Endothelial cell of umbilical vein (primary cell): Measurements from ENCODE around the gene PTRH1. TPM values are rescaled to one million over a fixed set of nuclear protein-coding genes. Genes with fewer than 3 reads are reported as not detected.

Experiments used
- BruUV-seq: library from RNA; stranded (reverse); fragments of 400-500 nt; replicated peaks from 2 replicates; lab custom pipeline; 2021; lab: Mats Ljungman, UMichigan
- CTCF ChIA-PET: fragments of 300-600, 350-600 bp; sonication (Branson Sonifier 250); formaldehyde crosslinking; loops from one replicate; lab custom pipeline; 2021; ENCODE audit warnings: antibody characterized with exemption, inconsistent platforms; lab: Charles Lee
- POLR2A ChIA-PET: fragments of 300-600, 350-600 bp; sonication (Branson Sonifier 250); formaldehyde crosslinking; loops from one replicate; lab custom pipeline; 2021; ENCODE audit warnings: antibody characterized with exemption, inconsistent platforms; lab: Charles Lee
- DNase-seq: peaks from one replicate; pipeline ENCODE4 v3.0.0-alpha.2; 2011; ENCODE audit warnings: low read depth, low spot score
- FAIRE-seq: peaks from 2 replicates; lab custom pipeline; 2011; peaks lifted over from hg19 to GRCh38; lab: Jason Lieb, UNC
- H2AFZ ChIP-seq: 2 replicates; pipeline ENCODE4 v1.6.0; 2012; ENCODE audit warnings: low read depth, low read length, control low read depth, inconsistent platforms
- H3K27ac ChIP-seq: 2 replicates; pipeline ENCODE4 v1.5.1; 2011; ENCODE audit warnings: low read depth, mild to moderate bottlenecking, control low read depth, low read length, moderate library complexity; ENCODE audit not compliant: insufficient read depth
- H3K27me3 ChIP-seq, 2 experiments: 2 replicates each; pipeline versions ENCODE4 v1.6.0 to v1.6.1; 2011; ENCODE audit warnings: low read length in 2 of 2, mixed read lengths in 1 of 2; ENCODE audit not compliant: control insufficient read depth in 2 of 2, insufficient read depth in 2 of 2
- H3K36me3 ChIP-seq, 2 experiments: 2 replicates in 1 of 2; 3 replicates in 1 of 2; pipeline ENCODE4 v1.5.1; 2011; ENCODE audit warnings: low read length in 2 of 2, mild to moderate bottlenecking in 1 of 2, moderate library complexity in 1 of 2; ENCODE audit not compliant: control insufficient read depth in 2 of 2, insufficient read depth in 2 of 2; ENCODE audit errors: extremely low read depth in 1 of 2
- H3K4me1 ChIP-seq: 3 replicates; pipeline ENCODE4 v1.5.1; 2011; ENCODE audit warnings: mild to moderate bottlenecking, low read length; ENCODE audit not compliant: control insufficient read depth, insufficient read depth; ENCODE audit errors: extremely low read depth
- H3K4me2 ChIP-seq: 2 replicates; pipeline ENCODE4 v1.6.1; 2011; ENCODE audit warnings: low read length, control low read depth, mixed read lengths; ENCODE audit not compliant: insufficient read depth
- H3K4me3 ChIP-seq, 3 experiments: fragments of 200-600 bp in 1 of 3; sonication (generic), shearing (Covaris generic) in 1 of 3; replicated peaks in 1 of 3; 2 replicates each; pipeline ENCODE4 v1.5.1; 2011 to 2016; ENCODE audit warnings: control low read depth in 3 of 3, low read length in 3 of 3, mild to moderate bottlenecking in 2 of 3, inconsistent platforms in 1 of 3, low read depth in 1 of 3, moderate library complexity in 1 of 3; ENCODE audit not compliant: insufficient read depth in 1 of 3
- H3K79me2 ChIP-seq: 2 replicates; pipeline ENCODE4 v1.6.0; 2012; ENCODE audit warnings: low read length, inconsistent platforms; ENCODE audit not compliant: control insufficient read depth, insufficient read depth
- H3K9ac ChIP-seq: replicated peaks from 2 replicates; pipeline ENCODE3; 2011; ENCODE audit warnings: low read length, control low read depth; ENCODE audit not compliant: insufficient read depth; ENCODE audit errors: extremely low read depth
- H3K9me1 ChIP-seq: replicated peaks from 3 replicates; pipeline ENCODE4 v1.6.0; 2011; ENCODE audit warnings: mild to moderate bottlenecking, low read length; ENCODE audit not compliant: control insufficient read depth, insufficient read depth; ENCODE audit errors: extremely low read depth
- H3K9me3 ChIP-seq: replicated peaks from 2 replicates; pipeline ENCODE4 v1.5.1; 2012; ENCODE audit warnings: low read length, inconsistent platforms; ENCODE audit not compliant: control insufficient read depth, insufficient read depth
- H4K20me1 ChIP-seq: replicated peaks from 2 replicates; pipeline ENCODE3; 2011; ENCODE audit warnings: mild to moderate bottlenecking, low read length; ENCODE audit not compliant: control insufficient read depth, insufficient read depth; ENCODE audit errors: extremely low read depth
- EZH2 ChIP-seq: IDR thresholded peaks from 2 replicates; pipeline ENCODE4 v1.6.1; 2012; ENCODE audit warnings: borderline replicate concordance, low read depth, mild to moderate bottlenecking, moderate library complexity, low read length, inconsistent platforms; ENCODE audit not compliant: severe bottlenecking
- FOS ChIP-seq: IDR thresholded peaks from 2 replicates; pipeline ENCODE4 v1.6.1; 2011; ENCODE audit warnings: mild to moderate bottlenecking, low read length, moderate library complexity, borderline replicate concordance; ENCODE audit not compliant: insufficient read depth
- GATA2 ChIP-seq: IDR thresholded peaks from 2 replicates; pipeline ENCODE4 v1.7.0; 2011; ENCODE audit warnings: low read depth, mild to moderate bottlenecking, moderate library complexity, mixed read lengths, low read length; ENCODE audit not compliant: insufficient read length, insufficient read depth
- JUN ChIP-seq: IDR thresholded peaks from 2 replicates; pipeline ENCODE4 v1.6.1; 2011; ENCODE audit warnings: borderline replicate concordance, low read depth; ENCODE audit not compliant: insufficient read length, insufficient read depth
- MYC ChIP-seq: IDR thresholded peaks from one replicate; pipeline ENCODE4 v1.6.1; 2011; ENCODE audit warnings: mild to moderate bottlenecking, low read depth, low read length
- POLR2A ChIP-seq: IDR thresholded peaks from 2 replicates; pipeline ENCODE4 v1.6.1; 2012; ENCODE audit warnings: low read depth, mild to moderate bottlenecking, control low read depth, low read length
- POLR2AphosphoS5 ChIP-seq: IDR thresholded peaks from 2 replicates; pipeline ENCODE4 v1.6.1; 2012; ENCODE audit warnings: low read depth, mild to moderate bottlenecking, control low read depth, low read length, moderate library complexity; ENCODE audit not compliant: insufficient read depth
- dilution Hi-C: fragments of 300-500 bp; cut with MboI; formaldehyde crosslinking; loops from one replicate; pipeline ENCODE4 v1.15.0; 2019; ENCODE audit warnings: low sequenced_read_pairs; ENCODE audit not compliant: extremely low pct_ligation_motif_present
- intact Hi-C: fragments of 100-400 bp; cut with micrococcal nuclease; formaldehyde crosslinking; loops from one replicate; pipeline ENCODE4 v1.10.0; 2022
- polyA plus RNA-seq, 4 experiments: library from polyadenylated mRNA; depleted of rRNA in 3 of 4; stranded (reverse) in 3 of 4; unstranded in 1 of 4; fragments of >200 nt; gene quantifications; 2 replicates each; pipeline versions ENCODE4 v1.2.1 to v1.2.3, GENCODE V29; 2011 to 2012; ENCODE audit warnings: missing spikeins in 1 of 4
- total RNA-seq: library from RNA; stranded (reverse); gene quantifications from 2 replicates; pipeline ENCODE4 v1.2.3, GENCODE V29; 2021
- TF ChIP-seq, protein P1 (sequence below), 2 donors: IDR thresholded peaks; 1 replicate in 1 of 2; 2 replicates in 1 of 2; pipeline ENCODE4 v1.5.1; 2011; ENCODE audit warnings: low read length in 2 of 2, mild to moderate bottlenecking in 2 of 2, moderate library complexity in 2 of 2, control low read depth in 1 of 2, inconsistent platforms in 1 of 2, low read depth in 1 of 2; ENCODE audit not compliant: insufficient read depth in 1 of 2; ENCODE audit errors: extremely low read depth in 1 of 2
- TF ChIP-seq, protein P2 (sequence below): IDR thresholded peaks from 2 replicates; pipeline ENCODE4 v1.6.1; 2011; ENCODE audit not compliant: insufficient read depth, insufficient read length

Gene PTRH1
- total and polyA plus RNA-seq, 2 donors (not counting 3 experiments of a cell fraction or from before 2014, with no cell fraction given): 25.1 to 52.2 TPM

DNA sequence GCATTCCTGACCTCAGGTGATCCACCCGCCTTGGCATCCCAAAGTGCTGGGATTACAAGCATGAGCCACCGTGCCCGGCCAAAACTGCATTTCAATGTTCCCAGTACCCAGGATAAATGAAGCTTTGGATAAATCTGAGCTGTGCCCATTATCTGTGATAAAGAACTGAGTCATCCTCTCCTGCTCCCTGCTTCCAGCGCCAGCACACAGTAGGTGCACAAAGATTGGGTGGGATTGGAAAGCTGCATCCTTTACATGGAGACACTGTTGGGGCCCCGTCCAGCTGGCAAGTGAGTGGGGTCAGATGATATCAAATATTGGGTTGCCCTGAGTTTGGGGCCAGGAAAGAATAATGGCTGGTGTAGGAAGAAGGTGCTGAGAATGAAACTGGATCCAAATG is 45.6 kb upstream of the PTRH1 start:
- POLR2A ChIA-PET: interaction anchor here (3.0 kb wide), 1 partner anchor 10 kb away, joined by 18 read pairs; no protein-coding TSS in a partner anchor
- no peak for DNase-seq
- TF ChIP-seq POLR2AphosphoS5: no peak
- TF ChIP-seq POLR2A: no peak
- no peak for TF ChIP-seq MYC
- TF ChIP-seq, protein P1, sequence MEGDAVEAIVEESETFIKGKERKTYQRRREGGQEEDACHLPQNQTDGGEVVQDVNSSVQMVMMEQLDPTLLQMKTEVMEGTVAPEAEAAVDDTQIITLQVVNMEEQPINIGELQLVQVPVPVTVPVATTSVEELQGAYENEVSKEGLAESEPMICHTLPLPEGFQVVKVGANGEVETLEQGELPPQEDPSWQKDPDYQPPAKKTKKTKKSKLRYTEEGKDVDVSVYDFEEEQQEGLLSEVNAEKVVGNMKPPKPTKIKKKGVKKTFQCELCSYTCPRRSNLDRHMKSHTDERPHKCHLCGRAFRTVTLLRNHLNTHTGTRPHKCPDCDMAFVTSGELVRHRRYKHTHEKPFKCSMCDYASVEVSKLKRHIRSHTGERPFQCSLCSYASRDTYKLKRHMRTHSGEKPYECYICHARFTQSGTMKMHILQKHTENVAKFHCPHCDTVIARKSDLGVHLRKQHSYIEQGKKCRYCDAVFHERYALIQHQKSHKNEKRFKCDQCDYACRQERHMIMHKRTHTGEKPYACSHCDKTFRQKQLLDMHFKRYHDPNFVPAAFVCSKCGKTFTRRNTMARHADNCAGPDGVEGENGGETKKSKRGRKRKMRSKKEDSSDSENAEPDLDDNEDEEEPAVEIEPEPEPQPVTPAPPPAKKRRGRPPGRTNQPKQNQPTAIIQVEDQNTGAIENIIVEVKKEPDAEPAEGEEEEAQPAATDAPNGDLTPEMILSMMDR (IDR thresholded peaks at IDR 0.05; ENCODE audit: extremely low read depth in 1 of 2, insufficient read depth in 1 of 2, low read depth in 1 of 2, low read length in 2 of 2): no peak
- TF ChIP-seq EZH2: no peak
- TF ChIP-seq, protein P2, sequence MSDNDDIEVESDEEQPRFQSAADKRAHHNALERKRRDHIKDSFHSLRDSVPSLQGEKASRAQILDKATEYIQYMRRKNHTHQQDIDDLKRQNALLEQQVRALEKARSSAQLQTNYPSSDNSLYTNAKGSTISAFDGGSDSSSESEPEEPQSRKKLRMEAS: no peak
- no peak for TF ChIP-seq JUN
- TF ChIP-seq FOS: no peak
- no peak for TF ChIP-seq GATA2

More for the DNA sequence above, 45.6 kb upstream of the PTRH1 start:
- BruUV-seq: TSS peak; percentile 5
- Histone ChIP-seq H3K27ac (peak overlapping the region; percentile 95), H3K4me1 (peaks cover 53% of the 10 kb centered on the region), H3K36me3 (peaks cover 7 to 24% of the 10 kb centered on the region in 2 experiments), H3K9me1 (no peaks in the 10 kb centered on the region), H4K20me1 (no peaks in the 10 kb centered on the region), H3K27me3 (no peaks in the 10 kb centered on the region), H3K4me3 (no peak overlapping the region), H3K79me2 (peaks cover 37% of the 10 kb centered on the region), H3K4me2 (peak overlapping the region; percentile 4), H3K9ac (peak overlapping the region; percentile 70), H3K9me3 (no peaks in the 10 kb centered on the region), H2AFZ (no peak overlapping the region)
- dilution Hi-C loops (no loop called here), intact Hi-C loops (no loop called here)
- CTCF ChIA-PET: interaction anchor here (0.7 to 11.3 kb wide), 6 partner anchors 9 to 109 kb away, joined by 3 to 167 read pairs (median 4); partner anchors contain the start of genes CDK9, SH2D3C and TOR2A
- FAIRE-seq: no peak
